Right hindlimb (tissue), 1 donor: ENCODE results near the gene COX17.

Experiments used
- DNase-seq: peaks from one replicate; pipeline ENCODE4 v3.0.0-alpha.2; 2018

Gene COX17

GRCh38 chr3:119673875-119674274 lies 3.3 kb downstream of the COX17 start:
- DNase-seq = no peak

GRCh38 chr3:119672776-119673175 lies 4.4 kb downstream of the COX17 start:
- no peak for DNase-seq

- DNase-seq = no peak
Observed at GRCh38 chr3:119669906-119670570, 7.2 kb downstream of the COX17 start.

GRCh38 chr3:119665954-119666559 lies 11.1 kb downstream of the COX17 start:
- no peak for DNase-seq

GRCh38 chr3:119664850-119665379 lies 12.3 kb downstream of the COX17 start:
- DNase-seq = no peak

- no peak for DNase-seq
Observed at GRCh38 chr3:119664370-119664769, 12.8 kb downstream of the COX17 start.

- no peak for DNase-seq
Observed at GRCh38 chr3:119663885-119664284, 13.3 kb downstream of the COX17 start.

- peak; percentile 60 for DNase-seq
Observed at GRCh38 chr3:119662604-119663373, 14.4 kb downstream of the COX17 start.

- DNase-seq = no peak
Observed at GRCh38 chr3:119660474-119661440, 16.4 kb downstream of the COX17 start, which contains the start of gene POPDC2. POPDC2 (minus strand) TSS chr3:119660589; CDS start chr3:119660423, 166 bp downstream.

- no peak for DNase-seq
Observed at GRCh38 chr3:119659606-119660291, 17.5 kb downstream of the COX17 start.

GRCh38 chr3:119658994-119659393 lies 18.2 kb downstream of the COX17 start:
- DNase-seq = no peak

- DNase-seq = no peak
Observed at GRCh38 chr3:119657887-119658702, 19.1 kb downstream of the COX17 start.

- DNase-seq = no peak
Observed at GRCh38 chr3:119653876-119654275, 23.3 kb downstream of the COX17 start.

- DNase-seq = peak; percentile 55
Observed at GRCh38 chr3:119652306-119653033, 24.7 kb downstream of the COX17 start.

- no peak for DNase-seq
Observed at GRCh38 chr3:119649761-119650160, 27.4 kb downstream of the COX17 start.

GRCh38 chr3:119647843-119648575 lies 29.2 kb downstream of the COX17 start:
- no peak for DNase-seq

- no peak for DNase-seq
Observed at GRCh38 chr3:119647171-119647570, 30.0 kb downstream of the COX17 start.

- DNase-seq = no peak
Observed at GRCh38 chr3:119645813-119646212, 31.4 kb downstream of the COX17 start.

- no peak for DNase-seq
Observed at GRCh38 chr3:119644481-119644880, 32.7 kb downstream of the COX17 start.
